Neural progenitor cell (in vitro differentiated cells): ENCODE results near the gene BRD3.

Experiments used
- EZH2 ChIP-seq: fragments of 200-600 bp; sonication (generic); IDR thresholded peaks from 2 replicates; pipeline ENCODE4 v1.6.1; 2017; ENCODE audit warnings: antibody characterized with exemption, mild to moderate bottlenecking, moderate library complexity
- TF ChIP-seq, protein P1 (sequence below): fragments of 200-600 bp; sonication (generic); IDR thresholded peaks from 2 replicates; pipeline ENCODE4 v1.5.1; 2017; ENCODE audit warnings: antibody characterized with exemption, mild to moderate bottlenecking

DNA sequence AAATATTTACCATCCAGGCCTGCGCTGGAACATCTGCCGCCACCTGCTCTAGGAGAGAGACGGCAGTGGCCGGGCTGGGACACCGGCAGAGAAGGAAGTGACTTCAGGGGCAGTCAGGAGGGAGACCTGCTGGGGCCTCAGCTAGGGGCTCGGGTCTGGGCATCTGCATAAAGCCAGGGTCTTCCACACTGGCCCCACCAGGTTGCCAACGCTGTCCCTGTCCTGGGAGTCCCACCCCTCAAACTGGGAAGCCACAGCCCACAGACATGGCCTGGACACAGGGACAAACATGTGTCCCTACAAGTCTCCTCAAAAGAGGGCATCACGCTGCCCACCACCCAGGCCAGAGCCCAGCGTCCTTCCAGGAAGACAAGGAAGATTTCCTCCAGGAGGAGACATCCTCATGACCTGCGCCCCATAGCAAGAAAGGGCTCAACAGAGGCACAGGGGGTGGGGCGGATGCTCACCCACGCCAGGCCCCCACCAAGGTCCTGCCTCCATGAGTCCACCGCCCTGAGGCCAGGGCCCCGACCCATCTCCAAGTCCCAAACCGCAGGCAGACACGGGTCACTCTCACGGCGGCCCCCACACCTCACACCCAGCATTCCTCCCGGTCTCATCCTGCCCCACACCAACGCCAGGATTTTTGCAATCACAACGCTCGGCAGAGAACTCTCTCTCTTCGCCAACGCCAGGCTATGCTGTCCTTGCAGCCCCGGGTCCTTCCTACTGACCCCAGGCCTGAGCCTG lies 84.7 kb downstream of the BRD3 start:
- TF ChIP-seq, protein P1, sequence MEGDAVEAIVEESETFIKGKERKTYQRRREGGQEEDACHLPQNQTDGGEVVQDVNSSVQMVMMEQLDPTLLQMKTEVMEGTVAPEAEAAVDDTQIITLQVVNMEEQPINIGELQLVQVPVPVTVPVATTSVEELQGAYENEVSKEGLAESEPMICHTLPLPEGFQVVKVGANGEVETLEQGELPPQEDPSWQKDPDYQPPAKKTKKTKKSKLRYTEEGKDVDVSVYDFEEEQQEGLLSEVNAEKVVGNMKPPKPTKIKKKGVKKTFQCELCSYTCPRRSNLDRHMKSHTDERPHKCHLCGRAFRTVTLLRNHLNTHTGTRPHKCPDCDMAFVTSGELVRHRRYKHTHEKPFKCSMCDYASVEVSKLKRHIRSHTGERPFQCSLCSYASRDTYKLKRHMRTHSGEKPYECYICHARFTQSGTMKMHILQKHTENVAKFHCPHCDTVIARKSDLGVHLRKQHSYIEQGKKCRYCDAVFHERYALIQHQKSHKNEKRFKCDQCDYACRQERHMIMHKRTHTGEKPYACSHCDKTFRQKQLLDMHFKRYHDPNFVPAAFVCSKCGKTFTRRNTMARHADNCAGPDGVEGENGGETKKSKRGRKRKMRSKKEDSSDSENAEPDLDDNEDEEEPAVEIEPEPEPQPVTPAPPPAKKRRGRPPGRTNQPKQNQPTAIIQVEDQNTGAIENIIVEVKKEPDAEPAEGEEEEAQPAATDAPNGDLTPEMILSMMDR, result no peak
- TF ChIP-seq EZH2, result no peak
